A549 (cell line): ENCODE data around the gene AMOTL1. TPM values are rescaled to one million over a fixed set of nuclear protein-coding genes. Genes with fewer than 3 reads are reported as not detected.

Experiments used
- ATAC-seq, 2 experiments: fragments of 200-7000 bp in 1 of 2; fragments of >200 bp in 1 of 2; cut with Nextera tagmentation in 1 of 2; cut with Tn5 transposase in 1 of 2; 3 replicates each; pipeline versions ENCODE4 v1.8.0 to v1.9.1; 2018 to 2020; ENCODE audit warnings: mild to moderate bottlenecking in 1 of 2, moderate library complexity in 1 of 2
- CTCF ChIA-PET: fragments of 300-600 bp; sonication (Branson Sonifier 250); formaldehyde crosslinking; extraction: SDS; loops from one replicate; lab custom pipeline; 2021; ENCODE audit warnings: antibody characterized with exemption, inconsistent platforms; lab: Yijun Ruan, JAX
- POLR2A ChIA-PET: fragments of 350-600 bp; formaldehyde crosslinking; extraction: SDS; loops from one replicate; lab custom pipeline; 2021; ENCODE audit warnings: antibody characterized with exemption, inconsistent platforms; lab: Yijun Ruan, JAX
- DNase-seq, 2 experiments: peaks; one replicate each; pipeline versions ENCODE4 v3.0.0 to v3.0.0-alpha.2; 2011 to 2016; ENCODE audit warnings: low read depth in 1 of 2, low spot score in 1 of 2
- FAIRE-seq: peaks from 2 replicates; lab custom pipeline; 2011; peaks lifted over from hg19 to GRCh38; lab: Jason Lieb, UNC
- H3K27ac ChIP-seq, 2 experiments: fragments of >200 bp; sonication (Bioruptor Twin); formaldehyde crosslinking; 3 replicates each; pipeline ENCODE4 v1.5.1; 2016 to 2017
- H3K4me1 ChIP-seq: fragments of >200 bp; sonication (Bioruptor Twin); formaldehyde crosslinking; 3 replicates; pipeline ENCODE4 v1.6.1; 2016
- H3K4me2 ChIP-seq: fragments of >200 bp; sonication (Bioruptor Twin); formaldehyde crosslinking; 3 replicates; pipeline ENCODE4 v1.6.1; 2016
- H3K4me3 ChIP-seq: fragments of >200 bp; sonication (Bioruptor Twin); formaldehyde crosslinking; 3 replicates; pipeline ENCODE4 v1.5.1; 2016
- H3K9me3 ChIP-seq: fragments of >200 bp; sonication (Bioruptor Twin); formaldehyde crosslinking; 3 replicates; pipeline ENCODE4 v1.6.1; 2016
- ESRRA ChIP-seq: fragments of 150-350 bp; IDR thresholded peaks from 2 replicates; pipeline ENCODE4 v1.6.1; 2014; ENCODE audit warnings: mild to moderate bottlenecking, low read length, borderline replicate concordance
- FOSL2 ChIP-seq, 2 experiments: fragments of 450-650 bp in 1 of 2; fragments of >200 bp in 1 of 2; sonication (Bioruptor Twin) in 1 of 2; formaldehyde crosslinking; IDR thresholded peaks; 2 replicates each; pipeline versions ENCODE4 v1.5.0 to v1.6.1; 2016 to 2020; ENCODE audit warnings: mild to moderate bottlenecking in 1 of 2, moderate library complexity in 1 of 2
- GATA3 ChIP-seq: IDR thresholded peaks from 2 replicates; pipeline ENCODE4 v1.6.1; 2012; ENCODE audit warnings: borderline replicate concordance
- HEYL ChIP-seq: fragments of 250-450 bp; sonication (Bioruptor Pico); IDR thresholded peaks from 2 replicates; pipeline ENCODE4 v1.8.0; 2021; ENCODE audit warnings: mild to moderate bottlenecking, moderate library complexity
- HOXA7 ChIP-seq: fragments of 250-450 bp; sonication (Bioruptor Pico); IDR thresholded peaks from 2 replicates; pipeline ENCODE4 v1.5.0; 2020; ENCODE audit warnings: mild to moderate bottlenecking, moderate library complexity
- JUN ChIP-seq, 2 experiments: fragments of >200 bp; sonication (Bioruptor Twin); formaldehyde crosslinking; IDR thresholded peaks; 2 replicates in 1 of 2; 3 replicates in 1 of 2; pipeline ENCODE4 v1.6.1; 2016 to 2017
- KDM1A ChIP-seq: fragments of 200-600 bp; sonication (generic); IDR thresholded peaks from 2 replicates; pipeline ENCODE4 v1.6.1; 2016; ENCODE audit warnings: low read depth, mild to moderate bottlenecking
- KDM5A ChIP-seq: fragments of 200-600 bp; sonication (generic); IDR thresholded peaks from 2 replicates; pipeline ENCODE4 v1.6.1; 2016; ENCODE audit warnings: antibody characterized with exemption, mild to moderate bottlenecking
- MAZ ChIP-seq: fragments of 150-350 bp; IDR thresholded peaks from 2 replicates; pipeline ENCODE4 v1.6.1; 2014; ENCODE audit warnings: antibody characterized with exemption, low read depth, low read length, borderline replicate concordance
- NFE2L2 ChIP-seq: fragments of 150-350 bp; conservative IDR thresholded peaks from 2 replicates; pipeline ENCODE4 v1.6.1; 2014; ENCODE audit warnings: low read length
- PBX3 ChIP-seq: IDR thresholded peaks from 2 replicates; pipeline ENCODE4 v1.6.1; 2012
- PHF8 ChIP-seq: fragments of 200-600 bp; sonication (generic); IDR thresholded peaks from 2 replicates; pipeline ENCODE4 v1.6.1; 2016; ENCODE audit warnings: low read depth, mild to moderate bottlenecking, antibody characterized with exemption, moderate library complexity, borderline replicate concordance
- RARB ChIP-seq: fragments of 250-450 bp; sonication (Bioruptor Pico); IDR thresholded peaks from 2 replicates; pipeline ENCODE4 v1.8.0; 2021; ENCODE audit warnings: mild to moderate bottlenecking, moderate library complexity
- REST ChIP-seq: fragments of 200-600 bp; sonication (generic); IDR thresholded peaks from 2 replicates; pipeline ENCODE4 v1.6.1; 2016; ENCODE audit warnings: antibody characterized with exemption, mild to moderate bottlenecking, moderate library complexity
- RNF2 ChIP-seq: fragments of 200-600 bp; sonication (generic); IDR thresholded peaks from 2 replicates; pipeline ENCODE4 v1.6.1; 2016; ENCODE audit warnings: low read depth, mild to moderate bottlenecking, antibody characterized with exemption, moderate library complexity, borderline replicate concordance
- ZC3H11A ChIP-seq: fragments of 450-650 bp; IDR thresholded peaks from 2 replicates; pipeline ENCODE4 v1.6.1; 2014; ENCODE audit warnings: antibody characterized with exemption, mild to moderate bottlenecking
- WGBS: methylation state at CpG from one replicate; pipeline ENCODE4 v1.1.6; 2017; ENCODE audit errors: missing lambda C conversion rate; 5-methylcytosine and 5-hydroxymethylcytosine counted together
- polyA plus RNA-seq, 4 experiments: library from polyadenylated mRNA; depleted of rRNA in 3 of 4; stranded (reverse); fragments of >200 nt; fragmentation: RNase III in 1 of 4; extraction: RNeasy Plus Mini Kit Qiagen cat#74134 plus additional on column Dnase treatment in 1 of 4; gene quantifications; 2 replicates in 3 of 4; 3 replicates in 1 of 4; pipeline ENCODE4 v1.2.3, GENCODE V29; 2011 to 2017

Gene AMOTL1
- polyA plus RNA-seq, 2 of the 4 experiments (the other 2 are of a cell fraction) = 3.9 to 12.2 TPM

- TF ChIP-seq MAZ (no peak), FOSL2 (IDR thresholded peaks at IDR 0.05) (no peak), FOSL2 (CRISPR knock-in tag; IDR thresholded peaks at IDR 0.05) (peak; percentile 62), PBX3 (no peak), NFE2L2 (0 out of 2 replicates have a peak, but pooled peaks have one; percentile 19), ESRRA (no peak), RNF2 (no peak), JUN (IDR thresholded peaks at IDR 0.05) (no peak)
- H3K4me2 ChIP-seq = peak overlapping the region; percentile 19; the same call in 1 of the 3 replicates
- 83% methylated on average over 2 of the region's 2 CpGs for WGBS
- no peak overlapping the region for H3K27ac ChIP-seq
- POLR2A ChIA-PET = no interaction called here
- CTCF ChIA-PET = interaction anchor here (1.9 kb wide), 1 partner anchor 10 kb away, joined by 5 read pairs; no protein-coding TSS in a partner anchor
- peaks cover 23% of the 10 kb centered on the region for H3K4me1 ChIP-seq
- FAIRE-seq = no peak
- no peak for ATAC-seq
- H3K4me3 ChIP-seq = no peak overlapping the region
- H3K9me3 ChIP-seq = no peaks in the 10 kb centered on the region
- DNase-seq = no peak
These were observed 67.4 kb downstream of the AMOTL1 start for GRCh38 chr11:94835594-94835927.

DNA sequence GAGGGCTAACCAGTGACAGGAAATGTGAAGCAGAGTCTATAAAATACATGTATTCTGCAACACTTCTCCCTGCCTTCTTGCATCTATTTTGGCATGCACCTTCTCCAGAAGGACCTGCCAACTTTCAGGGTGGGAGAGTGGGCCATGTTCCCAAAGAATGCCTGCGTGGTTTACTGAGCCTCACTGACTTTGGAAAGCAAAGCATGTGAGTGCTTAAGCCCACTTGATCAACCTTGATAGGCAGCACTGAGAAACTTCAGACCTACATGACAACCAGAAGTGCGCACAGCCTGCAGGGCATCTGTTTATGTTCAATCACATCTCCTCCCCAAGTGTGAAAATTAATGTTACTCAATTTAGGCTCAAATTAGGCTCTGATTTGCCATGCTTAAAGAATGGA lies 69.2 kb downstream of the AMOTL1 start:
- H3K4me2 ChIP-seq = no peak overlapping the region
- H3K27ac ChIP-seq = no peak overlapping the region
- no peak overlapping the region for H3K4me3 ChIP-seq
- no peak for TF ChIP-seq REST
- TF ChIP-seq RARB (CRISPR knock-in tag) = no peak
- TF ChIP-seq HOXA7 (CRISPR knock-in tag) = no peak
- no peak for TF ChIP-seq PHF8
- TF ChIP-seq KDM5A = no peak
- no peak for TF ChIP-seq KDM1A
- TF ChIP-seq MAZ = no peak
- no peak for TF ChIP-seq HEYL (CRISPR knock-in tag)
- TF ChIP-seq, all 56 proteins: peak for 0
- Histone ChIP-seq H3K9me3 (no peaks in the 10 kb centered on the region), H3K4me1 (peaks cover 23% of the 10 kb centered on the region)
- ATAC-seq (no peak), FAIRE-seq (no peak), DNase-seq (no peak)
- 91% methylated on average over 2 of the region's 2 CpGs for WGBS
- POLR2A ChIA-PET = no interaction called here
- CTCF ChIA-PET = interaction anchor here (1.0 kb wide), 1 partner anchor 214 kb away, joined by 3 read pairs; no protein-coding TSS in a partner anchor

DNA sequence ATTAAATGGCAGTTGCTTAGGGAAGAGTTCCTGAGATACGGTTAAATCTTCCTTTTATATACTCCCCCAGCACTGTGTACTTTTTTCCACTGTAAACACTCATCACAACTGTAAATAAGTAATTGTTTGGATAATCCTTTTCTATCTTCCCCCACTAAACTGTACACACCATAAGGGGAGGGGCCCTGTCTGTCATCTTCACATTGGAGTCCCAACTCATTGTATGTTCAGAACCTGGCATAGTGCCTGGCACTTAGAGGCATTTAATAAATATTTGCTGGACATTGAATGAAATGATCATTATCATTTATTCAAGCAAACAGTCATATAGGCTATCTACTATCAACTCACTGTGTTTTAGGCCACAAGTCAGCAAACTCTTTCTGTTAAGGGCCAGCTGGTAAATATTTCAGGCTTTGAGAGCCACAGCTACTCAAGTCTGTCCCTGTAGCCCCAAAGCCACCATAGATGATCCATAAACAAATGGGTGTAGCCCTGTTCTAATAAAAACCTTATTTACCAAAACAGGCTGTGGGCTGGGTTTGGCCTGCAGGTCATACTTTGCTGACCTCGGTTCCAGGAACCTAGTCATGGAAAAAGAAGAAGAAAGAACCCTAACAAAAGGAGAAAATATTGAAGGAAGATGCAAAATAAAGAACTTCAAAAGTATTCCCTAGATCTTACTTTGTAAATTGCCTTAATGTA lies 70.0 kb downstream of the AMOTL1 start:
- Histone ChIP-seq H3K27ac (no peak overlapping the region), H3K9me3 (no peaks in the 10 kb centered on the region), H3K4me3 (no peak overlapping the region), H3K4me1 (peaks cover 23% of the 10 kb centered on the region), H3K4me2 (no peak overlapping the region; the same call in 2 of the 3 replicates)
- TF ChIP-seq ZC3H11A = no peak
- TF ChIP-seq GATA3 = peak; percentile 73
- ATAC-seq (peak in 1 of 2 experiments; percentile 84; a peak in 3 of 6 replicates), DNase-seq (peak in 1 of 2 experiments; percentile 43), FAIRE-seq (no peak)
- WGBS = 32% methylated on average over 2 of the region's 2 CpGs
- ChIA-PET POLR2A (no interaction called here), CTCF (interaction anchor here (1.0 kb wide), 1 partner anchor 215 kb away, joined by 3 read pairs; no protein-coding TSS in a partner anchor)
